SK-N-MC (cell line): ENCODE results near the gene CD276.
"Not testable (repeated sequence)": the region's sequence is repeated elsewhere in the genome, so short reads cannot be mapped to it uniquely, and the experiment has no call there.

ENCODE experiments used
- DNase-seq: peaks from one replicate; pipeline ENCODE4 v3.0.0-alpha.2; 2011; ENCODE audit warnings: low read depth, low spot score
- H3K27ac ChIP-seq: fragments of 200-600 bp; sonication (generic); 2 replicates; pipeline ENCODE4 v1.5.1; 2016; ENCODE audit warnings: mixed run types
- H3K36me3 ChIP-seq: fragments of 200-600 bp; sonication (generic); 2 replicates; pipeline ENCODE4 v1.6.1; 2017; ENCODE audit warnings: antibody characterized with exemption, low read length, mixed read lengths; ENCODE audit not compliant: insufficient read depth
- H3K4me3 ChIP-seq: fragments of 200-600 bp; sonication (generic); 2 replicates; pipeline ENCODE4 v1.5.1; 2016
- H3K9ac ChIP-seq: fragments of 200-600 bp; sonication (generic); 2 replicates; pipeline ENCODE4 v1.8.0; 2017; ENCODE audit warnings: mixed run types, mixed read lengths; ENCODE audit not compliant: insufficient read length
- H3K9me3 ChIP-seq: fragments of 200-600 bp; sonication (generic); 2 replicates; pipeline ENCODE4 v1.6.1; 2017; ENCODE audit warnings: low read depth, mild to moderate bottlenecking, antibody characterized with exemption, low read length, moderate library complexity, mixed read lengths
- EZH2 ChIP-seq: fragments of 200-600 bp; sonication (generic); IDR thresholded peaks from one replicate; pipeline ENCODE4 v1.6.1; 2017; ENCODE audit warnings: antibody characterized with exemption
- FOXP2 ChIP-seq: optimal IDR thresholded peaks from 2 replicates; pipeline ENCODE3; 2011; ENCODE audit warnings: mild to moderate bottlenecking, moderate library complexity; ENCODE audit not compliant: insufficient read depth; ENCODE audit errors: extremely low read length, control extremely low read depth
- POLR2AphosphoS5 ChIP-seq: IDR thresholded peaks from 2 replicates; pipeline ENCODE4 v1.6.1; 2012; ENCODE audit warnings: mild to moderate bottlenecking, low read depth, low read length, borderline replicate concordance

The CD276 gene

GRCh38 chr15:73683777-73684580 lies at the start of gene CD276:
TSS of gene CD276 (plus strand) at chr15:73684383. CDS start at chr15:73699640, 15,257 bp downstream.
- H3K9ac ChIP-seq = peak within 1 kb of the TSS; percentile 82
- no peaks in the 10 kb centered on the region for H3K9me3 ChIP-seq
- no peak within 1 kb of the TSS for H3K27ac ChIP-seq
- H3K36me3 ChIP-seq = no peaks in the 10 kb centered on the region
- no peak for DNase-seq
- H3K4me3 ChIP-seq = peak within 1 kb of the TSS; percentile 92
- TF ChIP-seq POLR2AphosphoS5 (no peak), FOXP2 (no peak), EZH2 (no peak)

- no peak for TF ChIP-seq FOXP2
- no peak for TF ChIP-seq POLR2AphosphoS5
- no peak for TF ChIP-seq EZH2
- no peak overlapping the region for H3K4me3 ChIP-seq
- no peak overlapping the region for H3K9ac ChIP-seq
- DNase-seq = no peak
- H3K36me3 ChIP-seq = no peaks in the 10 kb centered on the region
- H3K27ac ChIP-seq = 0 out of 2 replicates have a peak overlapping the region, but pooled peaks have one; percentile 44
- H3K9me3 ChIP-seq = no peaks in the 10 kb centered on the region
Measured at GRCh38 chr15:73637527-73637926, 46.7 kb upstream of the CD276 start.

- H3K9me3 ChIP-seq, DNase-seq, H3K9ac ChIP-seq, H3K27ac ChIP-seq, H3K36me3 ChIP-seq, H3K4me3 ChIP-seq: not testable (repeated sequence)
Measured at GRCh38 chr15:73639464-73639863, 44.7 kb upstream of the CD276 start.

- TF ChIP-seq FOXP2 (no peak), EZH2 (no peak), POLR2AphosphoS5 (no peak)
- Histone ChIP-seq H3K27ac (no peak overlapping the region), H3K4me3 (no peak overlapping the region), H3K9me3 (no peaks in the 10 kb centered on the region), H3K9ac (no peak overlapping the region), H3K36me3 (no peaks in the 10 kb centered on the region)
- no peak for DNase-seq
Measured at GRCh38 chr15:73647259-73648013, 36.7 kb upstream of the CD276 start.

- no peak overlapping the region for H3K9ac ChIP-seq
- H3K9me3 ChIP-seq = no peaks in the 10 kb centered on the region
- no peak overlapping the region for H3K27ac ChIP-seq
- TF ChIP-seq FOXP2 (no peak), EZH2 (no peak), POLR2AphosphoS5 (no peak)
- H3K4me3 ChIP-seq = no peak overlapping the region
- no peak for DNase-seq
- H3K36me3 ChIP-seq = no peaks in the 10 kb centered on the region
Measured at GRCh38 chr15:73648014-73648295, 36.2 kb upstream of the CD276 start.

GRCh38 chr15:73650416-73651126 lies 33.6 kb upstream of the CD276 start:
- H3K9me3 ChIP-seq = no peaks in the 10 kb centered on the region
- no peak overlapping the region for H3K4me3 ChIP-seq
- H3K9ac ChIP-seq = no peak overlapping the region
- H3K36me3 ChIP-seq = no peaks in the 10 kb centered on the region
- TF ChIP-seq POLR2AphosphoS5 (no peak), EZH2 (no peak), FOXP2 (no peak)
- DNase-seq = no peak
- no peak overlapping the region; the same call in 1 of the 2 replicates for H3K27ac ChIP-seq

GRCh38 chr15:73654659-73655058 lies 29.5 kb upstream of the CD276 start:
- Histone ChIP-seq H3K4me3 (no peak overlapping the region), H3K9ac (no peak overlapping the region), H3K36me3 (no peaks in the 10 kb centered on the region), H3K9me3 (no peaks in the 10 kb centered on the region), H3K27ac (no peak overlapping the region)
- no peak for DNase-seq
- TF ChIP-seq FOXP2 = no peak
- no peak for TF ChIP-seq EZH2
- TF ChIP-seq POLR2AphosphoS5 = no peak

GRCh38 chr15:73655724-73656123 lies 28.5 kb upstream of the CD276 start:
- Histone ChIP-seq H3K9ac (no peak overlapping the region), H3K9me3 (no peaks in the 10 kb centered on the region), H3K27ac (no peak overlapping the region), H3K4me3 (no peak overlapping the region), H3K36me3 (no peaks in the 10 kb centered on the region)
- TF ChIP-seq FOXP2 (no peak), EZH2 (no peak), POLR2AphosphoS5 (no peak)
- DNase-seq = no peak

GRCh38 chr15:73658645-73659044 lies 25.5 kb upstream of the CD276 start:
- H3K27ac ChIP-seq = no peak overlapping the region
- no peak for TF ChIP-seq POLR2AphosphoS5
- no peak for TF ChIP-seq FOXP2
- no peak for TF ChIP-seq EZH2
- H3K4me3 ChIP-seq = no peak overlapping the region
- H3K9ac ChIP-seq = no peak overlapping the region
- no peaks in the 10 kb centered on the region for H3K9me3 ChIP-seq
- no peaks in the 10 kb centered on the region for H3K36me3 ChIP-seq
- no peak for DNase-seq
